Stimulated activated naive CD8-positive, alpha-beta T cell treated with anti-CD3 and anti-CD28 coated beads, Interleukin-15, amount 100 ng/mL, for 72 hours (primary cell): ENCODE data around the gene GALNT5.
"Not testable (repeated sequence)": the region's sequence is repeated elsewhere in the genome, so short reads cannot be mapped to it uniquely, and the experiment has no call there.

Experiments used
- ATAC-seq: fragments of 150-1000 bp; cut with Tn5 transposase; 2 replicates; pipeline ENCODE4 v1.10.0; 2021; ENCODE audit warnings: mild to moderate bottlenecking, moderate library complexity
- DNase-seq, 2 donors: peaks; one replicate each; pipeline ENCODE4 v3.0.0; 2021 to 2022
- H3K27ac Mint-ChIP-seq, 2 donors: one replicate each; pipeline ENCODE4 v1.8.0; 2022; ENCODE audit warnings: mild to moderate bottlenecking in 2 of 2, mixed read lengths in 2 of 2, moderate library complexity in 2 of 2
- H3K27me3 Mint-ChIP-seq: one replicate; pipeline ENCODE4 v1.8.0; 2022; ENCODE audit warnings: mixed read lengths
- H3K4me1 Mint-ChIP-seq: one replicate; pipeline ENCODE4 v1.8.0; 2022; ENCODE audit warnings: mild to moderate bottlenecking, mixed read lengths
- H3K4me3 Mint-ChIP-seq, 2 donors: one replicate each; pipeline ENCODE4 v1.8.0; 2022; ENCODE audit warnings: mild to moderate bottlenecking in 2 of 2, mixed read lengths in 2 of 2, moderate library complexity in 1 of 2
- H3K9me3 Mint-ChIP-seq, 2 donors: one replicate each; pipeline ENCODE4 v1.8.0; 2022; ENCODE audit warnings: mixed read lengths in 2 of 2

Gene GALNT5

GRCh38 chr2:157257312-157258252 lies at the start of gene GALNT5:
TSS of gene GALNT5 (plus strand) at chr2:157257705. CDS start at chr2:157258083, 378 bp downstream.
- Mint-ChIP-seq H3K4me1 (peaks cover 45% of the 10 kb centered on the region), H3K27ac (no peak within 1 kb of the TSS), H3K27me3 (peaks cover 33% of the 10 kb centered on the region), H3K9me3 (no peaks in the 10 kb centered on the region), H3K4me3 (no peak within 1 kb of the TSS)
- ATAC-seq (no peak), DNase-seq (no peak)

- peaks cover 30% of the 10 kb centered on the region for H3K27me3 Mint-ChIP-seq
Observed at GRCh38 chr2:157216286-157216965, 41.1 kb upstream of the GALNT5 start.

GRCh38 chr2:157217409-157217808 lies 40.1 kb upstream of the GALNT5 start:
- Mint-ChIP-seq H3K9me3 (no peaks in the 10 kb centered on the region), H3K27me3 (peaks cover 28% of the 10 kb centered on the region), H3K4me1 (no peaks in the 10 kb centered on the region), H3K4me3 (no peak overlapping the region), H3K27ac (no peak overlapping the region)
- ATAC-seq (no peak), DNase-seq (no peak)

More at GRCh38 chr2:157216286-157216965, 41.1 kb upstream of the GALNT5 start:
- ATAC-seq (no peak), DNase-seq (no peak)
- no peak overlapping the region for H3K27ac Mint-ChIP-seq
- no peaks in the 10 kb centered on the region for H3K4me1 Mint-ChIP-seq
- no peaks in the 10 kb centered on the region for H3K9me3 Mint-ChIP-seq
- H3K4me3 Mint-ChIP-seq, result no peak overlapping the region

- DNase-seq (no peak), ATAC-seq (no peak)
- Mint-ChIP-seq H3K27me3 (peaks cover 15% of the 10 kb centered on the region), H3K9me3 (no peaks in the 10 kb centered on the region), H3K4me1 (no peaks in the 10 kb centered on the region), H3K4me3 (no peak overlapping the region), H3K27ac (no peak overlapping the region)
Observed at GRCh38 chr2:157218911-157219310, 38.6 kb upstream of the GALNT5 start.

GRCh38 chr2:157220502-157220901 lies 37.0 kb upstream of the GALNT5 start:
- peaks cover 15% of the 10 kb centered on the region for H3K27me3 Mint-ChIP-seq
- H3K9me3 Mint-ChIP-seq, result no peaks in the 10 kb centered on the region
- ATAC-seq, result no peak

GRCh38 chr2:157221394-157221988 lies 36.0 kb upstream of the GALNT5 start:
- peaks cover 8% of the 10 kb centered on the region for H3K27me3 Mint-ChIP-seq
- H3K4me1 Mint-ChIP-seq, result no peaks in the 10 kb centered on the region
- ATAC-seq (no peak), DNase-seq (no peak)
- H3K27ac Mint-ChIP-seq, result no peak overlapping the region
- H3K4me3 Mint-ChIP-seq, result no peak overlapping the region
- no peaks in the 10 kb centered on the region for H3K9me3 Mint-ChIP-seq

More at GRCh38 chr2:157220502-157220901, 37.0 kb upstream of the GALNT5 start:
- no peak for DNase-seq
- H3K4me3 Mint-ChIP-seq, result no peak overlapping the region
- H3K27ac Mint-ChIP-seq, result no peak overlapping the region
- no peaks in the 10 kb centered on the region for H3K4me1 Mint-ChIP-seq

GRCh38 chr2:157223624-157224205 lies 33.8 kb upstream of the GALNT5 start:
- no peak for ATAC-seq
- DNase-seq, result no peak
- Mint-ChIP-seq H3K27ac (no peak overlapping the region), H3K4me1 (no peaks in the 10 kb centered on the region), H3K4me3 (no peak overlapping the region), H3K9me3 (no peaks in the 10 kb centered on the region), H3K27me3 (peaks cover 8% of the 10 kb centered on the region)

GRCh38 chr2:157224448-157224847 lies 33.1 kb upstream of the GALNT5 start:
- not testable (repeated sequence) for ATAC-seq, H3K9me3 Mint-ChIP-seq, DNase-seq, H3K4me3 Mint-ChIP-seq, H3K4me1 Mint-ChIP-seq, H3K27me3 Mint-ChIP-seq, H3K27ac Mint-ChIP-seq

GRCh38 chr2:157227592-157227991 lies 29.9 kb upstream of the GALNT5 start:
- no peak for ATAC-seq
- no peak for DNase-seq
- no peaks in the 10 kb centered on the region for H3K4me1 Mint-ChIP-seq
- no peak overlapping the region for H3K4me3 Mint-ChIP-seq
- no peaks in the 10 kb centered on the region for H3K9me3 Mint-ChIP-seq
- H3K27me3 Mint-ChIP-seq, result peaks cover 24% of the 10 kb centered on the region
- no peak overlapping the region for H3K27ac Mint-ChIP-seq

GRCh38 chr2:157228946-157229345 lies 28.6 kb upstream of the GALNT5 start:
- no peak for DNase-seq
- peaks cover 33% of the 10 kb centered on the region for H3K27me3 Mint-ChIP-seq
- no peak for ATAC-seq
- no peaks in the 10 kb centered on the region for H3K9me3 Mint-ChIP-seq
- H3K4me3 Mint-ChIP-seq, result no peak overlapping the region
- H3K4me1 Mint-ChIP-seq, result no peaks in the 10 kb centered on the region
- H3K27ac Mint-ChIP-seq, result no peak overlapping the region

- Mint-ChIP-seq H3K27me3 (peaks cover 33% of the 10 kb centered on the region), H3K9me3 (no peaks in the 10 kb centered on the region), H3K27ac (no peak overlapping the region), H3K4me3 (no peak overlapping the region), H3K4me1 (no peaks in the 10 kb centered on the region)
- ATAC-seq (no peak), DNase-seq (no peak)
Observed at GRCh38 chr2:157229572-157229971, 27.9 kb upstream of the GALNT5 start.

GRCh38 chr2:157231476-157231875 lies 26.0 kb upstream of the GALNT5 start:
- no peaks in the 10 kb centered on the region for H3K4me1 Mint-ChIP-seq
- H3K4me3 Mint-ChIP-seq, result no peak overlapping the region
- H3K27ac Mint-ChIP-seq, result no peak overlapping the region
- H3K9me3 Mint-ChIP-seq, result no peaks in the 10 kb centered on the region
- DNase-seq (no peak), ATAC-seq (no peak)
- peaks cover 36% of the 10 kb centered on the region for H3K27me3 Mint-ChIP-seq

GRCh38 chr2:157233506-157233905 lies 24.0 kb upstream of the GALNT5 start:
- no peaks in the 10 kb centered on the region for H3K4me1 Mint-ChIP-seq
- DNase-seq (no peak), ATAC-seq (no peak)
- H3K9me3 Mint-ChIP-seq, result no peaks in the 10 kb centered on the region
- H3K27ac Mint-ChIP-seq, result no peak overlapping the region
- H3K4me3 Mint-ChIP-seq, result no peak overlapping the region
- H3K27me3 Mint-ChIP-seq, result peaks cover 47% of the 10 kb centered on the region

GRCh38 chr2:157236404-157236803 lies 21.1 kb upstream of the GALNT5 start:
- no peak for ATAC-seq

GRCh38 chr2:157238296-157238695 lies 19.2 kb upstream of the GALNT5 start:
- ATAC-seq, result no peak
- H3K4me3 Mint-ChIP-seq, result no peak overlapping the region

More at GRCh38 chr2:157236404-157236803, 21.1 kb upstream of the GALNT5 start:
- no peak for DNase-seq
- Mint-ChIP-seq H3K4me1 (no peaks in the 10 kb centered on the region), H3K4me3 (no peak overlapping the region), H3K27ac (no peak overlapping the region), H3K27me3 (peaks cover 30% of the 10 kb centered on the region), H3K9me3 (no peaks in the 10 kb centered on the region)

More at GRCh38 chr2:157238296-157238695, 19.2 kb upstream of the GALNT5 start:
- no peak for DNase-seq
- no peak overlapping the region for H3K27ac Mint-ChIP-seq
- H3K4me1 Mint-ChIP-seq, result no peaks in the 10 kb centered on the region
- H3K9me3 Mint-ChIP-seq, result no peaks in the 10 kb centered on the region
- H3K27me3 Mint-ChIP-seq, result peaks cover 18% of the 10 kb centered on the region
